HEK293 (cell line): ENCODE measurements around the gene SMIM8.

ENCODE experiments used
- CTCF ChIA-PET: fragments of 350-600 bp; formaldehyde crosslinking; extraction: SDS; loops from one replicate; lab custom pipeline; 2021; ENCODE audit warnings: antibody characterized with exemption; lab: Yijun Ruan, JAX
- POLR2A ChIA-PET: fragments of 300-600 bp; formaldehyde crosslinking; extraction: SDS; loops from one replicate; lab custom pipeline; 2020; ENCODE audit warnings: antibody characterized with exemption, inconsistent platforms; lab: Yijun Ruan, JAX
- H3K27ac ChIP-seq: fragments of 200-500 bp; sonication (Bioruptor generic); 2 replicates; pipeline ENCODE4 v1.5.1; 2014; ENCODE audit warnings: low read depth, low read length, control low read depth, inconsistent platforms; ENCODE audit errors: extremely low read depth
- H3K36me3 ChIP-seq, 2 experiments: fragments of 200-500 bp in 1 of 2; sonication (Bioruptor generic) in 1 of 2; 1 replicate in 1 of 2; 2 replicates in 1 of 2; pipeline ENCODE4 v1.5.1; 2014 to 2017; ENCODE audit warnings: inconsistent platforms in 2 of 2, low read length in 2 of 2; ENCODE audit not compliant: control insufficient read depth in 2 of 2, insufficient read depth in 1 of 2
- H3K4me1 ChIP-seq: fragments of 200-500 bp; sonication (Bioruptor generic); 2 replicates; pipeline ENCODE4 v1.5.1; 2014; ENCODE audit warnings: mild to moderate bottlenecking, low read length, inconsistent platforms; ENCODE audit not compliant: control insufficient read depth, insufficient read depth
- H3K4me3 ChIP-seq: 2 replicates; pipeline ENCODE4 v1.5.1; 2011; ENCODE audit warnings: low read depth, mild to moderate bottlenecking, control low read depth, low read length, moderate library complexity
- H3K9me3 ChIP-seq: fragments of 200-500 bp; sonication (Bioruptor generic); 2 replicates; pipeline ENCODE4 v1.5.1; 2014; ENCODE audit warnings: low read depth, low read length, inconsistent platforms; ENCODE audit not compliant: control insufficient read depth, insufficient read depth
- FEZF1 ChIP-seq: fragments of 450-650 bp; formaldehyde crosslinking; IDR thresholded peaks from 2 replicates; pipeline ENCODE4 v1.5.1; 2016; ENCODE audit warnings: missing biosample characterization, missing genetic modification characterization
- GLI2 ChIP-seq: fragments of 450-650 bp; formaldehyde crosslinking; IDR thresholded peaks from 2 replicates; pipeline ENCODE4; 2017; ENCODE audit warnings: missing biosample characterization, missing genetic modification characterization, low read depth, borderline replicate concordance
- GLIS1 ChIP-seq: fragments of 450-650 bp; formaldehyde crosslinking; IDR thresholded peaks from 2 replicates; pipeline ENCODE4 v1.5.1; 2016; ENCODE audit warnings: missing biosample characterization, missing genetic modification characterization
- IKZF3 ChIP-seq: fragments of 450-650 bp; IDR thresholded peaks from 2 replicates; pipeline ENCODE4 v1.5.0; 2018; ENCODE audit warnings: missing biosample characterization, mild to moderate bottlenecking, missing genetic modification characterization, moderate library complexity
- SCRT1 ChIP-seq: fragments of 450-650 bp; formaldehyde crosslinking; IDR thresholded peaks from 2 replicates; pipeline ENCODE4 v1.5.1; 2016; ENCODE audit warnings: missing biosample characterization, missing genetic modification characterization, borderline replicate concordance
- ZFP3 ChIP-seq: fragments of 450-650 bp; formaldehyde crosslinking; IDR thresholded peaks from 2 replicates; pipeline ENCODE4 v1.5.1; 2016; ENCODE audit warnings: low read depth, missing biosample characterization, missing genetic modification characterization
- ZNF132 ChIP-seq: fragments of 450-650 bp; formaldehyde crosslinking; IDR thresholded peaks from 2 replicates; pipeline ENCODE4 v1.5.1; 2017; ENCODE audit warnings: missing biosample characterization, missing genetic modification characterization, borderline replicate concordance
- ZNF274 ChIP-seq, 2 experiments: fragments of 200-500 bp in 1 of 2; fragments of 450-650 bp in 1 of 2; sonication (Bioruptor generic) in 1 of 2; formaldehyde crosslinking in 1 of 2; IDR thresholded peaks; 2 replicates each; pipeline versions ENCODE4 v1.5.1 to v1.6.1; 2014 to 2016; ENCODE audit warnings: borderline replicate concordance in 1 of 2, inconsistent platforms in 1 of 2, low read length in 1 of 2, missing biosample characterization in 1 of 2, missing genetic modification characterization in 1 of 2
- ZNF335 ChIP-seq: fragments of 450-650 bp; formaldehyde crosslinking; conservative IDR thresholded peaks from 2 replicates; pipeline ENCODE4 v1.5.1; 2016; ENCODE audit warnings: missing biosample characterization, missing genetic modification characterization
- ZNF350 ChIP-seq: fragments of 450-650 bp; formaldehyde crosslinking; IDR thresholded peaks from 2 replicates; pipeline ENCODE4 v1.5.0; 2017; ENCODE audit warnings: missing biosample characterization, mild to moderate bottlenecking, missing genetic modification characterization
- ZNF596 ChIP-seq: fragments of 450-650 bp; IDR thresholded peaks from 2 replicates; pipeline ENCODE4 v1.5.0; 2018; ENCODE audit warnings: missing biosample characterization, mild to moderate bottlenecking, missing genetic modification characterization, moderate library complexity
- ZNF610 ChIP-seq: fragments of 450-650 bp; formaldehyde crosslinking; IDR thresholded peaks from 2 replicates; pipeline ENCODE4 v1.5.1; 2016; ENCODE audit warnings: missing biosample characterization, missing genetic modification characterization, borderline replicate concordance
- ZNF707 ChIP-seq: fragments of 450-650 bp; formaldehyde crosslinking; IDR thresholded peaks from 2 replicates; pipeline ENCODE4 v1.5.1; 2016; ENCODE audit warnings: missing biosample characterization, missing genetic modification characterization
- ZNF830 ChIP-seq: fragments of 450-650 bp; IDR thresholded peaks from 2 replicates; pipeline ENCODE4 v1.5.0; 2018; ENCODE audit warnings: missing biosample characterization, missing genetic modification characterization, low read depth, mild to moderate bottlenecking, moderate library complexity
- TF ChIP-seq, protein P1 (sequence below): fragments of 450-650 bp; formaldehyde crosslinking; IDR thresholded peaks from 2 replicates; pipeline ENCODE4 v1.5.1; 2016; ENCODE audit warnings: missing biosample characterization, missing genetic modification characterization
- TF ChIP-seq, protein P2 (sequence below): fragments of 450-650 bp; formaldehyde crosslinking; IDR thresholded peaks from 2 replicates; pipeline ENCODE4 v1.5.0; 2017; ENCODE audit warnings: missing biosample characterization, missing genetic modification characterization, borderline replicate concordance
- TF ChIP-seq, protein P3 (sequence below): fragments of 450-650 bp; IDR thresholded peaks from 2 replicates; pipeline ENCODE4 v1.5.1; 2018; ENCODE audit warnings: missing biosample characterization, mild to moderate bottlenecking, missing genetic modification characterization

The SMIM8 gene

DNA sequence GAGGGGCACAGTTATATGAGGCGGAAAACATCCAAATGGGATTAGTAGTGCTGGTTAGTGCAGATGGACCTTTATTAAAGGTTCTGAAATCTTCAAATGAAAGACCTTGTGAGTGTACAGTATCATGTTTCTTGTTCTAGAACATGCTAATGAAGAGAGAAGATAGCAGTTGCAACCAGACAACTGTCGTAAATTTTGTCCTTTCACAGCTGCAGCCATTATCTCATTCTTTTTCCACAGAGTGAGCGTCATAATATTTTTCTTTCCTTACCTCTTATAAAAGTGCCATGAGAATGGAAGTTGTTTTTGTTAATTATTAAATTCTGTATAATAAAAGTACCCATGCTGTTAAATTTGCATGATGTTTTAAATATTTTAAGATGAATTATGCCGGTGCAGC lies 17.8 kb downstream of the SMIM8 start:
- Histone ChIP-seq H3K4me1 (peaks cover 11% of the 10 kb centered on the region; the same call in 1 of the 2 replicates), H3K4me3 (no peak overlapping the region), H3K36me3 (no peaks in the 10 kb centered on the region), H3K9me3 (no peaks in the 10 kb centered on the region), H3K27ac (no peak overlapping the region)
- TF ChIP-seq, protein P1, sequence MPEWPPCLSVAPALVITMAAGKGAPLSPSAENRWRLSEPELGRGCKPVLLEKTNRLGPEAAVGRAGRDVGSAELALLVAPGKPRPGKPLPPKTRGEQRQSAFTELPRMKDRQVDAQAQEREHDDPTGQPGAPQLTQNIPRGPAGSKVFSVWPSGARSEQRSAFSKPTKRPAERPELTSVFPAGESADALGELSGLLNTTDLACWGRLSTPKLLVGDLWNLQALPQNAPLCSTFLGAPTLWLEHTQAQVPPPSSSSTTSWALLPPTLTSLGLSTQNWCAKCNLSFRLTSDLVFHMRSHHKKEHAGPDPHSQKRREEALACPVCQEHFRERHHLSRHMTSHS (tag by site-specific recombination) = no peak
- TF ChIP-seq, protein P2, sequence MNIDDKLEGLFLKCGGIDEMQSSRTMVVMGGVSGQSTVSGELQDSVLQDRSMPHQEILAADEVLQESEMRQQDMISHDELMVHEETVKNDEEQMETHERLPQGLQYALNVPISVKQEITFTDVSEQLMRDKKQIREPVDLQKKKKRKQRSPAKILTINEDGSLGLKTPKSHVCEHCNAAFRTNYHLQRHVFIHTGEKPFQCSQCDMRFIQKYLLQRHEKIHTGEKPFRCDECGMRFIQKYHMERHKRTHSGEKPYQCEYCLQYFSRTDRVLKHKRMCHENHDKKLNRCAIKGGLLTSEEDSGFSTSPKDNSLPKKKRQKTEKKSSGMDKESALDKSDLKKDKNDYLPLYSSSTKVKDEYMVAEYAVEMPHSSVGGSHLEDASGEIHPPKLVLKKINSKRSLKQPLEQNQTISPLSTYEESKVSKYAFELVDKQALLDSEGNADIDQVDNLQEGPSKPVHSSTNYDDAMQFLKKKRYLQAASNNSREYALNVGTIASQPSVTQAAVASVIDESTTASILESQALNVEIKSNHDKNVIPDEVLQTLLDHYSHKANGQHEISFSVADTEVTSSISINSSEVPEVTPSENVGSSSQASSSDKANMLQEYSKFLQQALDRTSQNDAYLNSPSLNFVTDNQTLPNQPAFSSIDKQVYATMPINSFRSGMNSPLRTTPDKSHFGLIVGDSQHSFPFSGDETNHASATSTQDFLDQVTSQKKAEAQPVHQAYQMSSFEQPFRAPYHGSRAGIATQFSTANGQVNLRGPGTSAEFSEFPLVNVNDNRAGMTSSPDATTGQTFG (tag by site-specific recombination) = no peak
- TF ChIP-seq ZFP3 (tag by site-specific recombination) (no peak), ZNF132 (tag by site-specific recombination) (no peak), ZNF596 (0 out of 2 replicates have a peak, but pooled peaks have one; percentile 18), ZNF610 (tag by site-specific recombination) (no peak), ZNF274 (IDR thresholded peaks at IDR 0.05; ENCODE audit: low read length) (no peak), ZNF274 (tag by site-specific recombination; IDR thresholded peaks at IDR 0.05; ENCODE audit: borderline replicate concordance) (no peak), GLIS1 (tag by site-specific recombination) (no peak), GLI2 (tag by site-specific recombination) (no peak), FEZF1 (tag by site-specific recombination) (peak; percentile 62), IKZF3 (tag by site-specific recombination) (0 out of 2 replicates have a peak, but pooled peaks have one; percentile 12), ZNF350 (tag by site-specific recombination) (no peak), SCRT1 (no peak)
- TF ChIP-seq, protein P3, sequence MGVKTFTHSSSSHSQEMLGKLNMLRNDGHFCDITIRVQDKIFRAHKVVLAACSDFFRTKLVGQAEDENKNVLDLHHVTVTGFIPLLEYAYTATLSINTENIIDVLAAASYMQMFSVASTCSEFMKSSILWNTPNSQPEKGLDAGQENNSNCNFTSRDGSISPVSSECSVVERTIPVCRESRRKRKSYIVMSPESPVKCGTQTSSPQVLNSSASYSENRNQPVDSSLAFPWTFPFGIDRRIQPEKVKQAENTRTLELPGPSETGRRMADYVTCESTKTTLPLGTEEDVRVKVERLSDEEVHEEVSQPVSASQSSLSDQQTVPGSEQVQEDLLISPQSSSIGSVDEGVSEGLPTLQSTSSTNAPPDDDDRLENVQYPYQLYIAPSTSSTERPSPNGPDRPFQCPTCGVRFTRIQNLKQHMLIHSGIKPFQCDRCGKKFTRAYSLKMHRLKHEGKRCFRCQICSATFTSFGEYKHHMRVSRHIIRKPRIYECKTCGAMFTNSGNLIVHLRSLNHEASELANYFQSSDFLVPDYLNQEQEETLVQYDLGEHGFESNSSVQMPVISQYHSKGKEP = peak; percentile 94
- ChIA-PET CTCF (interaction anchor here (0.5 to 2.1 kb wide), 4 partner anchors 11 to 574 kb away, joined by 3 to 8 read pairs (median 3); partner anchors contain the start of genes GJB7 and SMIM8), POLR2A (no interaction called here)

DNA sequence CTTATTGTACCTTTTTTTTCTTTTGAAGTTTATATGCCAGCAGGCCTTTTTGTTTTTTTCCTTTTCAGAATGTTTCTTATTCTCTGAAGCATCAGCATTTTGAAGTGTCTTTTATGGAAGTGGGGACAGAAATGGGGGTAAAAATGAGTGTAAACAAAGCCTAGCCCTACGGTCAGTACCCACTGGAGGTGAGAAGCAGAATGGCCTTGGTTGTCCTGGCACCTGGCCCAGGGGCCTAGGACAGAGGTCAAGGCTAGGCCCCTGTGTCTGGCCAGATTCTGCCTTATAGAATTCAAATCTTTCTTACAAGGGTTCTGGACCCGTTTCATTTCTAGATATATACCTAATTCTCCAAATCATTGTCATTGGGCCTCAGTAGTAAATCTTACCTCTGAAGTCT lies 18.8 kb downstream of the SMIM8 start:
- no peak overlapping the region for H3K4me3 ChIP-seq
- ChIA-PET POLR2A (no interaction called here), CTCF (interaction anchor here (2.1 to 4.0 kb wide), 2 partner anchors 19 kb away, joined by 8 to 14 read pairs; partner anchors contain the start of gene SMIM8)
- H3K9me3 ChIP-seq = no peaks in the 10 kb centered on the region
- peaks cover 11% of the 10 kb centered on the region; the same call in 1 of the 2 replicates for H3K4me1 ChIP-seq
- H3K27ac ChIP-seq = no peak overlapping the region
- TF ChIP-seq ZNF335 = peak; percentile 30; the same call in 1 of the 2 replicates
- TF ChIP-seq ZNF707 (tag by site-specific recombination) = no peak
- TF ChIP-seq ZNF830 (tag by site-specific recombination) = no peak
- TF ChIP-seq, all 188 proteins: peak for 1
- H3K36me3 ChIP-seq = no peaks in the 10 kb centered on the region
